GM12878 (cell line): ENCODE measurements around the gene VAV2. TPM values are rescaled to one million over a fixed set of nuclear protein-coding genes. Genes with fewer than 3 reads are reported as not detected.

ENCODE experiments used
- ATAC-seq: fragments of 200-7000 bp; cut with Tn5 transposase; 3 replicates; pipeline ENCODE4 v1.9.1; 2020; ENCODE audit warnings: mild to moderate bottlenecking, moderate library complexity
- BruUV-seq: library from RNA; stranded (reverse); fragments of 400-500 nt; replicated peaks from 2 replicates; lab custom pipeline; 2021; lab: Mats Ljungman, UMichigan
- CTCF ChIA-PET: fragments of 300-600 bp; sonication (Branson Sonifier 250); formaldehyde crosslinking; extraction: SDS; loops from one replicate; lab custom pipeline; 2021; ENCODE audit warnings: inconsistent platforms; lab: Yijun Ruan, JAX
- POLR2A ChIA-PET: fragments of 350-600 bp; formaldehyde crosslinking; extraction: SDS; loops from one replicate; lab custom pipeline; 2021; ENCODE audit warnings: inconsistent platforms; lab: Charles Lee
- RAD21 ChIA-PET: fragments of 300-600 bp; sonication (Branson Sonifier 250); formaldehyde crosslinking; loops from one replicate; lab custom pipeline; 2023; ENCODE audit warnings: antibody characterized with exemption; ENCODE audit not compliant: unreplicated experiment; lab: Charles Lee
- SMC1A ChIA-PET: fragments of 300-600 bp; sonication (Branson Sonifier 250); formaldehyde crosslinking; loops from one replicate; lab custom pipeline; 2023; ENCODE audit not compliant: unreplicated experiment, uncharacterized antibody; lab: Charles Lee
- DNase-seq: peaks from one replicate; pipeline ENCODE4 v3.0.0-alpha.2; 2011; ENCODE audit warnings: low read depth, low spot score
- FAIRE-seq: peaks from 3 replicates; lab custom pipeline; 2011; peaks lifted over from hg19 to GRCh38; lab: Jason Lieb, UNC
- H2AFZ ChIP-seq: 2 replicates; pipeline ENCODE4 v1.6.0; 2011; ENCODE audit warnings: low read depth, low read length, control low read depth; ENCODE audit not compliant: control insufficient read depth
- H3K27ac ChIP-seq: 2 replicates; pipeline ENCODE4 v1.5.1; 2011; ENCODE audit warnings: control low read depth; ENCODE audit not compliant: control insufficient read depth, insufficient read depth
- H3K27me3 ChIP-seq, 2 experiments: replicated peaks in 1 of 2; 2 replicates each; pipeline versions ENCODE4 v1.6.0 to v1.6.1; 2011; ENCODE audit warnings: low read length in 1 of 2; ENCODE audit not compliant: control insufficient read depth in 2 of 2, insufficient read depth in 2 of 2
- H3K36me3 ChIP-seq, 2 experiments: 2 replicates each; pipeline ENCODE4 v1.5.1; 2011; ENCODE audit warnings: low read length in 1 of 2; ENCODE audit not compliant: control insufficient read depth in 2 of 2, insufficient read depth in 2 of 2
- H3K4me1 ChIP-seq: 2 replicates; pipeline ENCODE4 v1.6.1; 2011; ENCODE audit warnings: mild to moderate bottlenecking, low read length, moderate library complexity, mixed read lengths; ENCODE audit not compliant: control insufficient read depth, insufficient read depth
- H3K4me2 ChIP-seq: 2 replicates; pipeline ENCODE4 v1.6.0; 2011; ENCODE audit warnings: control low read depth; ENCODE audit not compliant: control insufficient read depth, insufficient read depth
- H3K4me3 ChIP-seq: fragments of 200-600 bp; sonication (generic); 2 replicates; pipeline ENCODE4 v1.5.1; 2016
- H3K79me2 ChIP-seq: 2 replicates; pipeline ENCODE4 v1.6.0; 2011; ENCODE audit warnings: low read length; ENCODE audit not compliant: control insufficient read depth, insufficient read depth
- H3K9ac ChIP-seq: 2 replicates; pipeline ENCODE4 v1.8.0; 2011; ENCODE audit warnings: low read length, control low read depth, mixed read lengths; ENCODE audit not compliant: control insufficient read depth, insufficient read depth
- H3K9me3 ChIP-seq: replicated peaks from 3 replicates; pipeline ENCODE4 v1.5.1; 2011; ENCODE audit warnings: mild to moderate bottlenecking, low read length; ENCODE audit not compliant: control insufficient read depth, insufficient read depth
- H4K20me1 ChIP-seq: 2 replicates; pipeline ENCODE4 v1.6.0; 2011; ENCODE audit not compliant: control insufficient read depth, insufficient read depth
- BACH1 ChIP-seq: fragments of 450-650 bp; IDR thresholded peaks from 2 replicates; pipeline ENCODE4 v1.6.1; 2017; ENCODE audit warnings: mild to moderate bottlenecking, borderline replicate concordance
- BCL11A ChIP-seq: IDR thresholded peaks from 2 replicates; pipeline ENCODE4 v1.6.1; 2011; ENCODE audit warnings: low read depth, low read length
- CBFB ChIP-seq: IDR thresholded peaks from 2 replicates; pipeline ENCODE4 v1.6.1; 2016; ENCODE audit warnings: antibody characterized with exemption, low read depth
- FOXK2 ChIP-seq: fragments of 450-650 bp; IDR thresholded peaks from 2 replicates; pipeline ENCODE4 v1.6.1; 2017; ENCODE audit warnings: mild to moderate bottlenecking, moderate library complexity
- GABPA ChIP-seq: IDR thresholded peaks from 2 replicates; pipeline ENCODE4 v1.6.1; 2014; ENCODE audit warnings: antibody characterized with exemption, low read depth, mild to moderate bottlenecking, inconsistent platforms
- HDGF ChIP-seq: fragments of 450-650 bp; IDR thresholded peaks from 2 replicates; pipeline ENCODE4 v1.6.1; 2016; ENCODE audit warnings: antibody characterized with exemption
- IKZF2 ChIP-seq, 2 experiments: fragments of 450-650 bp; IDR thresholded peaks; 2 replicates each; pipeline ENCODE4 v1.6.1; 2017; ENCODE audit warnings: mild to moderate bottlenecking in 2 of 2, moderate library complexity in 2 of 2
- NR2F1 ChIP-seq: fragments of 450-650 bp; conservative IDR thresholded peaks from 2 replicates; pipeline ENCODE4 v1.6.1; 2017; ENCODE audit warnings: mild to moderate bottlenecking
- POLR2AphosphoS2 ChIP-seq: IDR thresholded peaks from 2 replicates; pipeline ENCODE4 v1.6.1; 2011; ENCODE audit warnings: low read depth, mild to moderate bottlenecking, low read length, improper control_type of control experiment, moderate library complexity
- RAD51 ChIP-seq: fragments of 450-650 bp; IDR thresholded peaks from 2 replicates; pipeline ENCODE4 v1.6.1; 2016; ENCODE audit warnings: moderate library complexity, mild to moderate bottlenecking, inconsistent platforms
- SMAD1 ChIP-seq: fragments of 450-650 bp; IDR thresholded peaks from 2 replicates; pipeline ENCODE4 v1.6.1; 2018; ENCODE audit warnings: mild to moderate bottlenecking, low read depth; ENCODE audit not compliant: partially characterized antibody
- TCF3 ChIP-seq: IDR thresholded peaks from 2 replicates; pipeline ENCODE4 v1.6.1; 2012; ENCODE audit warnings: low read depth, mild to moderate bottlenecking, low read length, borderline replicate concordance; ENCODE audit not compliant: insufficient read depth
- WGBS: methylation state at CpG from one replicate; pipeline ENCODE4 v1.1.6; 2016; ENCODE audit warnings: low lambda C conversion rate; ENCODE audit not compliant: insufficient replicate concordance, insufficient coverage; ENCODE audit errors: missing lambda C conversion rate; 5-methylcytosine and 5-hydroxymethylcytosine counted together
- in situ Hi-C: fragments of 300-500 bp; cut with MboI; formaldehyde crosslinking; loops from 9 replicates; pipeline ENCODE4 v1.14.3; 2018; ENCODE audit warnings: mixed read lengths
- intact Hi-C: fragments of 100-400 bp; cut with micrococcal nuclease; formaldehyde crosslinking; loops from one replicate; pipeline ENCODE4 v1.14.2; 2022; ENCODE audit not compliant: unreplicated experiment
- polyA plus RNA-seq, 11 experiments: library from polyadenylated mRNA; depleted of rRNA in 4 of 11; unstranded in 6 of 11; stranded (reverse) in 5 of 11; fragments of >200 nt; fragmentation: Nextera tagmentation in 4 of 11; fragmentation: Illumina TruSeq in 1 of 11; extraction: Ambion mirVana in 4 of 11; extraction: Trizol in 1 of 11; gene quantifications; 1 replicate in 1 of 11; 2 replicates in 10 of 11; pipeline versions ENCODE4 v1.2.1 to v1.2.3, GENCODE V29; 2011 to 2016; ENCODE audit warnings: inconsistent platforms in 2 of 11, missing spikeins in 2 of 11, low read depth in 1 of 11
- total RNA-seq, 4 experiments: library from RNA; depleted of rRNA in 3 of 4; stranded (reverse); fragments of >200 nt in 3 of 4; fragmentation: Illumina TruSeq in 1 of 4; extraction: Trizol in 1 of 4; gene quantifications; 2 replicates each; pipeline versions ENCODE4 v1.2.1 to v1.2.3, GENCODE V29; 2013 to 2021
- TF ChIP-seq, protein P1 (sequence below): IDR thresholded peaks from 2 replicates; pipeline ENCODE4 v1.6.1; 2012; ENCODE audit warnings: improper control_type of control experiment, low read depth, low read length; ENCODE audit not compliant: insufficient replicate concordance
- TF ChIP-seq, protein P2 (sequence below): fragments of 450-650 bp; IDR thresholded peaks from 2 replicates; pipeline ENCODE4 v1.6.1; 2014; ENCODE audit warnings: mild to moderate bottlenecking

Gene VAV2
- total and polyA plus RNA-seq, 10 of the 15 experiments (the other 5 are each of a cell fraction or from before 2014, with no cell fraction given), result 0.13 to 43.9 (median 16.9) TPM

DNA sequence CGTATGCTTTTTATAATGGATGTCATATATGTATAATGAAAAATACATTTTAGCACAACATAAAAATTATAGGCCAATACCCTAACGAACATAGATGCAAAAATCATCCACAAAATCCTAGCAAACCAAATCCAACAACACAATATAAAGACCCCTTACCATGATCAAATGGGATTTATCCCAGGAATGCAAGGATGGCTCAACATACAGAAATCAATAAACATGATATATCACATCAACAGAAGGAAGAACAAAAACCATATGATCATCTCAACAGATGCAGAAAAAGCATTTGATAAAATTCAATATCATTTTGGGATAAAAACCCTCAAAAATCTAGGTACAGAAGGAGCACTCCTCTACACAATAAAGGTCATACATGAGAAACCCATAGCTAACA is 27.7 kb downstream of the VAV2 start:
- Histone ChIP-seq H4K20me1 (no peaks in the 10 kb centered on the region), H3K36me3 (peaks cover 0 to 4% of the 10 kb centered on the region in 2 experiments; a peak in 3 of 4 replicates), H3K9me3 (no peaks in the 10 kb centered on the region; the same call in 1 of the 3 replicates), H2AFZ (no peak overlapping the region), H3K27ac (no peak overlapping the region), H3K4me1 (peaks cover 40% of the 10 kb centered on the region), H3K27me3 (no peaks in the 10 kb centered on the region), H3K4me3 (no peak overlapping the region), H3K4me2 (no peak overlapping the region), H3K9ac (no peak overlapping the region), H3K79me2 (peaks cover 94% of the 10 kb centered on the region)
- FAIRE-seq, result no peak
- ChIA-PET SMC1A (interaction anchor here (1.1 kb wide), 1 partner anchor 29 kb away, joined by 4 read pairs; no protein-coding TSS in a partner anchor), RAD21 (interaction anchor here (0.9 to 1.6 kb wide), 2 partner anchors 8 to 30 kb away, joined by 3 to 5 read pairs; no protein-coding TSS in a partner anchor), POLR2A (no interaction called here), CTCF (no interaction called here)
- BruUV-seq, result no TSS peak
- no peak for TF ChIP-seq TCF3
- TF ChIP-seq, protein P1, sequence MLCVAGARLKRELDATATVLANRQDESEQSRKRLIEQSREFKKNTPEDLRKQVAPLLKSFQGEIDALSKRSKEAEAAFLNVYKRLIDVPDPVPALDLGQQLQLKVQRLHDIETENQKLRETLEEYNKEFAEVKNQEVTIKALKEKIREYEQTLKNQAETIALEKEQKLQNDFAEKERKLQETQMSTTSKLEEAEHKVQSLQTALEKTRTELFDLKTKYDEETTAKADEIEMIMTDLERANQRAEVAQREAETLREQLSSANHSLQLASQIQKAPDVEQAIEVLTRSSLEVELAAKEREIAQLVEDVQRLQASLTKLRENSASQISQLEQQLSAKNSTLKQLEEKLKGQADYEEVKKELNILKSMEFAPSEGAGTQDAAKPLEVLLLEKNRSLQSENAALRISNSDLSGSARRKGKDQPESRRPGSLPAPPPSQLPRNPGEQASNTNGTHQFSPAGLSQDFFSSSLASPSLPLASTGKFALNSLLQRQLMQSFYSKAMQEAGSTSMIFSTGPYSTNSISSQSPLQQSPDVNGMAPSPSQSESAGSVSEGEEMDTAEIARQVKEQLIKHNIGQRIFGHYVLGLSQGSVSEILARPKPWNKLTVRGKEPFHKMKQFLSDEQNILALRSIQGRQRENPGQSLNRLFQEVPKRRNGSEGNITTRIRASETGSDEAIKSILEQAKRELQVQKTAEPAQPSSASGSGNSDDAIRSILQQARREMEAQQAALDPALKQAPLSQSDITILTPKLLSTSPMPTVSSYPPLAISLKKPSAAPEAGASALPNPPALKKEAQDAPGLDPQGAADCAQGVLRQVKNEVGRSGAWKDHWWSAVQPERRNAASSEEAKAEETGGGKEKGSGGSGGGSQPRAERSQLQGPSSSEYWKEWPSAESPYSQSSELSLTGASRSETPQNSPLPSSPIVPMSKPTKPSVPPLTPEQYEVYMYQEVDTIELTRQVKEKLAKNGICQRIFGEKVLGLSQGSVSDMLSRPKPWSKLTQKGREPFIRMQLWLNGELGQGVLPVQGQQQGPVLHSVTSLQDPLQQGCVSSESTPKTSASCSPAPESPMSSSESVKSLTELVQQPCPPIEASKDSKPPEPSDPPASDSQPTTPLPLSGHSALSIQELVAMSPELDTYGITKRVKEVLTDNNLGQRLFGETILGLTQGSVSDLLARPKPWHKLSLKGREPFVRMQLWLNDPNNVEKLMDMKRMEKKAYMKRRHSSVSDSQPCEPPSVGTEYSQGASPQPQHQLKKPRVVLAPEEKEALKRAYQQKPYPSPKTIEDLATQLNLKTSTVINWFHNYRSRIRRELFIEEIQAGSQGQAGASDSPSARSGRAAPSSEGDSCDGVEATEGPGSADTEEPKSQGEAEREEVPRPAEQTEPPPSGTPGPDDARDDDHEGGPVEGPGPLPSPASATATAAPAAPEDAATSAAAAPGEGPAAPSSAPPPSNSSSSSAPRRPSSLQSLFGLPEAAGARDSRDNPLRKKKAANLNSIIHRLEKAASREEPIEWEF, result no peak
- TF ChIP-seq IKZF2 (IDR thresholded peaks at IDR 0.05), result no peak
- no peak for TF ChIP-seq RAD51
- TF ChIP-seq POLR2AphosphoS2, result no peak
- no peak for TF ChIP-seq CBFB
- TF ChIP-seq BACH1, result no peak
- no peak for TF ChIP-seq BCL11A
- TF ChIP-seq, protein P2, sequence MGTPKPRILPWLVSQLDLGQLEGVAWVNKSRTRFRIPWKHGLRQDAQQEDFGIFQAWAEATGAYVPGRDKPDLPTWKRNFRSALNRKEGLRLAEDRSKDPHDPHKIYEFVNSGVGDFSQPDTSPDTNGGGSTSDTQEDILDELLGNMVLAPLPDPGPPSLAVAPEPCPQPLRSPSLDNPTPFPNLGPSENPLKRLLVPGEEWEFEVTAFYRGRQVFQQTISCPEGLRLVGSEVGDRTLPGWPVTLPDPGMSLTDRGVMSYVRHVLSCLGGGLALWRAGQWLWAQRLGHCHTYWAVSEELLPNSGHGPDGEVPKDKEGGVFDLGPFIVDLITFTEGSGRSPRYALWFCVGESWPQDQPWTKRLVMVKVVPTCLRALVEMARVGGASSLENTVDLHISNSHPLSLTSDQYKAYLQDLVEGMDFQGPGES, result no peak
- TF ChIP-seq GABPA, result no peak
- TF ChIP-seq NR2F1, result no peak
- TF ChIP-seq SMAD1, result no peak
- no peak for TF ChIP-seq HDGF
- no peak for TF ChIP-seq FOXK2
- in situ Hi-C loops (no loop called here), intact Hi-C loops (no loop called here)
- WGBS, result 91% methylated on average over 2 of the region's 2 CpGs
- no peak for DNase-seq
- ATAC-seq, result no peak
